Measurements from ENCODE around the gene GRM4.

The GRM4 gene

GRCh38 chr6:34090529-34090928, 55.4 kb downstream of the GRM4 start:
- Histone ChIP-seq H3K9me3 (replicated peaks; ENCODE audit: low read length) (no peaks in the 10 kb centered on the region), H3K9ac (ENCODE audit: low read depth, low read length) (no peak overlapping the region), H3K4me2 (ENCODE audit: low read length) (no peak overlapping the region), H3K27me3 (ENCODE audit: control insufficient read depth, insufficient read depth, low read length) (peaks cover 70% of the 10 kb centered on the region), H3K36me3 (ENCODE audit: insufficient read depth, low read length) (no peaks in the 10 kb centered on the region), H3K4me1 (ENCODE audit: control insufficient read depth, insufficient read depth, low read length) (no peaks in the 10 kb centered on the region), H3K4me3 (ENCODE audit: low read length) (no peak overlapping the region)

DNA sequence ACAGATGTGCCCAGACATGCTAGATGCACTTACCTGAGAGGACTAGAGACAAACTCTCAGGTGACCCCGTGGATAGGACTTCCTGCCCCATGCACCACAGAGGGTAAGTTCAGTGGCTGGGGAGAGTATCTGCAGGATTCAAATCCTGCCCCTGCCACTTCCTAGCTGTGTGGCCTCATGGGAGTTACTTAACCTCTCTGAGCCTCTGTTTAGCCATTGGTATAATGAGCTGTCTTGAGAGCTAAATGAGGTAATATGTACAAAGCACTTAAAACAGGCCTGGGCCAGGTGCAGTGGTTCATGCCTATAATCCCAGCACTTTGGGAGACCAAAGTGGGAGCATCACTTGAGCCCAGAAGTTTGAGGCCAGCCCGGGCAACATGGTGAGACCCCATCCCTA, 59.3 kb downstream of the GRM4 start:
- H3K36me3 ChIP-seq (ENCODE audit: insufficient read depth, low read length), result no peaks in the 10 kb centered on the region
- H3K9me3 ChIP-seq (replicated peaks; ENCODE audit: low read length), result no peaks in the 10 kb centered on the region
- H3K4me2 ChIP-seq (ENCODE audit: low read length), result no peak overlapping the region
- H3K27me3 ChIP-seq (ENCODE audit: control insufficient read depth, insufficient read depth, low read length), result peaks cover 64% of the 10 kb centered on the region
- no peak overlapping the region for H3K4me3 ChIP-seq (ENCODE audit: low read length)
- no peaks in the 10 kb centered on the region for H3K4me1 ChIP-seq (ENCODE audit: control insufficient read depth, insufficient read depth, low read length)
- H3K9ac ChIP-seq (ENCODE audit: low read depth, low read length), result no peak overlapping the region

DNA sequence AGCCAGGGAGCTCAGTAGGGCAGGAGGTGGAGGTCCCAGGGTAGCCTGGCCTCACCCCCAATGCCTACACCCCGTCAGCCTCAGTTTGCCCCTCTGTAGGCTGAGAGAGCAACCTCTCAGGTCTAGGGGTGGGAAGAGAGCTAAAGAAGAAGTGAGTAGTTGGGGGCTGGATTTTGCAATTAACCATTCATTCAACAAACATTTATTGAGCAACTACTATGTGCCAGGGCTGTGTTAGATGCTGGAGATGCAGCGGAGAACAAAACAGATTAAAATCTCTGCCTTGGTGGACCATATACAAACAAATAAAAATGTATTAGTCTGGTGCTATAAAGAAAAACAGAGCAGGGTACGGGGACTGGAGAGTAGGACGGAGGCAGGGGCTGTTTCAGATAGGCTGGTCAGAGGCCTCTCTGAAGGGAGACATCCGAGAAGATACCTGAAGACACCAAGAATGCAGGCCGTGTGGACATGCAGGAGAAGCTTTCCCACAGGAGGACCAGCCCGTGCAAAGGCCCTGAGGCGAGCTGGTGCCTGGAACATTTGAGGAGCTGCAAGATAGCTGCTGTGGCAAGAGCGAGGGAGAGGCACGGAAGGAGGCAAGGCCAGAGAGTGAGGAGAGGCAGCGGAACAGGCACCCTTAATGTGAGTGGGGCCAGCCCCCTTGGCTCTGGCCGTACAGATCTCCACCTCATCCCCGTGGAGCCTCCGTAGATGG, 60.3 kb downstream of the GRM4 start:
- no peaks in the 10 kb centered on the region for H3K4me1 ChIP-seq (ENCODE audit: control insufficient read depth, insufficient read depth, low read length)
- no peaks in the 10 kb centered on the region for H3K9me3 ChIP-seq (replicated peaks; ENCODE audit: low read length)
- no peak overlapping the region for H3K4me3 ChIP-seq (ENCODE audit: low read length)
- H3K4me2 ChIP-seq (ENCODE audit: low read length), result no peak overlapping the region
- H3K27me3 ChIP-seq (ENCODE audit: control insufficient read depth, insufficient read depth, low read length), result peaks cover 69% of the 10 kb centered on the region
- H3K9ac ChIP-seq (ENCODE audit: low read depth, low read length), result no peak overlapping the region
- no peaks in the 10 kb centered on the region for H3K36me3 ChIP-seq (ENCODE audit: insufficient read depth, low read length)

GRCh38 chr6:34084591-34085290, 61.1 kb downstream of the GRM4 start:
- no peaks in the 10 kb centered on the region for H3K9me3 ChIP-seq (replicated peaks; ENCODE audit: low read length)
- H3K27me3 ChIP-seq (ENCODE audit: control insufficient read depth, insufficient read depth, low read length), result peaks cover 63% of the 10 kb centered on the region
- no peaks in the 10 kb centered on the region for H3K4me1 ChIP-seq (ENCODE audit: control insufficient read depth, insufficient read depth, low read length)
- H3K4me3 ChIP-seq (ENCODE audit: low read length), result no peak overlapping the region
- no peak overlapping the region for H3K9ac ChIP-seq (ENCODE audit: low read depth, low read length)
- H3K4me2 ChIP-seq (ENCODE audit: low read length), result no peak overlapping the region
- H3K36me3 ChIP-seq (ENCODE audit: insufficient read depth, low read length), result no peaks in the 10 kb centered on the region

DNA sequence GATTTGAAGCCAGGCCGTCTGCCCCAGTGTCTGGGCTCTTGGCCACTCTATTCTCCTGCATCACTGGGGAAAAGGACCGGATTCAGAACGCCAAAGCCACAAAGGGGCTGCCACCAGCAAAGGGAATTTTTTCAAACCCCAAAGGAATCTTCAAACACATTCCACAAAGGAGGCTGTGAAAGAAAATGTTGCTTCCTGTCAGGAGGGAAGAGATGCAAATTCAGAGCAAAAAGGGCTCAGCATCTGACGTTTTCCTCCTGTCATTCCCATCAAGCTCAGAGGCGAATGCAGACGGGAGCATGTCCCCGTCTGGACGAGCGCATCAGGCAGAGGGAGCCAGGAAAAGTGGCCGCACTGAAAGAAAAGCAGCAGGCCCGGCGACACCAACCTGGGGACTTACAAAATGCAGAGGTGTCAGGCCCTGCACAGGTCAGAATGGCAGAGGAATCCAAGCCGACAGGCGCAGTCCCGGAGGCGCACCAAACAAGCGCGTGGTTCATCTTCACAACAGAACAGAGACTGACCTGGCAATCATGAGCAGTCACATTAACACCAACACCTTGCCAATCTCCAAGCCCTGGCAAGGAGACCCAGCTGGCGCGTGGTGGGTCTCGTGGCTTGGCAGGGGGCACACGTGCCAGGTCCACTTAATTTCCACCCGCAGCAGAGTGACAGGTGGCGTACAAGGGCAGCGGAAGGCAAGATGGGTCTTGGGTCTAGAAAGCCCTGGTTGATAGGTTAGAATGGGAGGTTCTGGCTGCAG, 62.8 kb downstream of the GRM4 start:
- H3K9ac ChIP-seq (ENCODE audit: low read depth, low read length), result no peak overlapping the region
- no peak overlapping the region for H3K4me3 ChIP-seq (ENCODE audit: low read length)
- H3K36me3 ChIP-seq (ENCODE audit: insufficient read depth, low read length), result no peaks in the 10 kb centered on the region
- H3K4me2 ChIP-seq (ENCODE audit: low read length), result no peak overlapping the region
- no peaks in the 10 kb centered on the region for H3K9me3 ChIP-seq (replicated peaks; ENCODE audit: low read length)
- peaks cover 64% of the 10 kb centered on the region for H3K27me3 ChIP-seq (ENCODE audit: control insufficient read depth, insufficient read depth, low read length)
- no peaks in the 10 kb centered on the region for H3K4me1 ChIP-seq (ENCODE audit: control insufficient read depth, insufficient read depth, low read length)

- Histone ChIP-seq H3K36me3 (ENCODE audit: insufficient read depth, low read length) (no peaks in the 10 kb centered on the region), H3K4me3 (ENCODE audit: low read length) (no peak overlapping the region), H3K27me3 (ENCODE audit: control insufficient read depth, insufficient read depth, low read length) (peaks cover 71% of the 10 kb centered on the region), H3K9ac (ENCODE audit: low read depth, low read length) (no peak overlapping the region), H3K4me2 (ENCODE audit: low read length) (no peak overlapping the region), H3K9me3 (replicated peaks; ENCODE audit: low read length) (no peaks in the 10 kb centered on the region), H3K4me1 (ENCODE audit: control insufficient read depth, insufficient read depth, low read length) (no peaks in the 10 kb centered on the region)
Measured at GRCh38 chr6:34082348-34082747, 63.5 kb downstream of the GRM4 start.

DNA sequence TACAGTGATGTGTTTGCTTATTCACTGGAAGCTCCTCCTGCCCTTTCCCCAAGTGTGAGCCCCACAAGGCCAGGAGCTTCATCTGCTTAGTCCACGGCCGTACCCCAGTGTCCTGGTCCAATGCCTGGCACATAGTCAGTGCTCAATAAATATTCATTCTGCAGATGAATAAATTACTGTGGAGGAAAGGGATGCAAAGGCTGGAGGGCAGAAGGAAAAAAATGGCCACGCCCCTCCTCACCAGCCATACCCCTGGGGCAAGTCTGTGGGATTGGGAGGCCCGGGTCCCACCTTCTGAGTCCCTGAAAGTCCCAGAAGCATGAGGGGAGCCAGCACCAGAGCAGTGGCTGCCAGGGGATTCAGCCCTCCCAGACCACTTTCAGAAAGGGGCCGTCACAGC, 65.5 kb downstream of the GRM4 start:
- H3K4me1 ChIP-seq (ENCODE audit: control insufficient read depth, insufficient read depth, low read length), result no peaks in the 10 kb centered on the region
- no peak overlapping the region for H3K9ac ChIP-seq (ENCODE audit: low read depth, low read length)
- H3K27me3 ChIP-seq (ENCODE audit: control insufficient read depth, insufficient read depth, low read length), result peaks cover 69% of the 10 kb centered on the region
- H3K4me2 ChIP-seq (ENCODE audit: low read length), result no peak overlapping the region
- H3K4me3 ChIP-seq (ENCODE audit: low read length), result no peak overlapping the region
- H3K36me3 ChIP-seq (ENCODE audit: insufficient read depth, low read length), result no peaks in the 10 kb centered on the region
- H3K9me3 ChIP-seq (replicated peaks; ENCODE audit: low read length), result no peaks in the 10 kb centered on the region

DNA sequence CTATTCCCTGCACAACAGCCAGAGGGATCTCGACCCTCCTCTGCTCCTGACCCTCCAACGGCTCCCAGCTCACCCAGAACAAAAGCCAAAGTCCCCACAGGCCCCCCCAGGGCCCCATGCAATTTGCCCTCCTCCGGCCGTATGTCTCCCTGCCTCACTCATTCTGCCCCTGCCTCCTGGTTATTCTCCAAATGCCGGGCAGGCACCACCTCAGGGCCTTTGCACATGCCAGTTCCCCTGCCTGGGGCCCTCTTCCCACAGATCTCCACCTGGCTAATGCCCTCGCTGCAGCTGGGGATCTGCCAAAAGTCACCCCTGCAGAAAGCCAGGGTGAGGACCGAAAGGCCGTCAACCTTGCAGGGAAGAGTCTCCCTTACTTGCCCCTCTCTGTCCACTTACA, 66.0 kb downstream of the GRM4 start:
- H3K9me3 ChIP-seq (replicated peaks; ENCODE audit: low read length), result no peaks in the 10 kb centered on the region
- H3K27me3 ChIP-seq (ENCODE audit: control insufficient read depth, insufficient read depth, low read length), result peaks cover 66% of the 10 kb centered on the region
- H3K4me3 ChIP-seq (ENCODE audit: low read length), result no peak overlapping the region
- no peaks in the 10 kb centered on the region for H3K36me3 ChIP-seq (ENCODE audit: insufficient read depth, low read length)
- H3K4me1 ChIP-seq (ENCODE audit: control insufficient read depth, insufficient read depth, low read length), result no peaks in the 10 kb centered on the region
- H3K9ac ChIP-seq (ENCODE audit: low read depth, low read length), result no peak overlapping the region
- no peak overlapping the region for H3K4me2 ChIP-seq (ENCODE audit: low read length)

- no peaks in the 10 kb centered on the region for H3K4me1 ChIP-seq (ENCODE audit: control insufficient read depth, insufficient read depth, low read length)
- no peak overlapping the region for H3K4me3 ChIP-seq (ENCODE audit: low read length)
- peaks cover 42% of the 10 kb centered on the region for H3K27me3 ChIP-seq (ENCODE audit: control insufficient read depth, insufficient read depth, low read length)
- H3K36me3 ChIP-seq (ENCODE audit: insufficient read depth, low read length), result no peaks in the 10 kb centered on the region
- no peaks in the 10 kb centered on the region for H3K9me3 ChIP-seq (replicated peaks; ENCODE audit: low read length)
- H3K9ac ChIP-seq (ENCODE audit: low read depth, low read length), result no peak overlapping the region
- no peak overlapping the region for H3K4me2 ChIP-seq (ENCODE audit: low read length)
Measured at GRCh38 chr6:34075906-34076305, 70.0 kb downstream of the GRM4 start.

DNA sequence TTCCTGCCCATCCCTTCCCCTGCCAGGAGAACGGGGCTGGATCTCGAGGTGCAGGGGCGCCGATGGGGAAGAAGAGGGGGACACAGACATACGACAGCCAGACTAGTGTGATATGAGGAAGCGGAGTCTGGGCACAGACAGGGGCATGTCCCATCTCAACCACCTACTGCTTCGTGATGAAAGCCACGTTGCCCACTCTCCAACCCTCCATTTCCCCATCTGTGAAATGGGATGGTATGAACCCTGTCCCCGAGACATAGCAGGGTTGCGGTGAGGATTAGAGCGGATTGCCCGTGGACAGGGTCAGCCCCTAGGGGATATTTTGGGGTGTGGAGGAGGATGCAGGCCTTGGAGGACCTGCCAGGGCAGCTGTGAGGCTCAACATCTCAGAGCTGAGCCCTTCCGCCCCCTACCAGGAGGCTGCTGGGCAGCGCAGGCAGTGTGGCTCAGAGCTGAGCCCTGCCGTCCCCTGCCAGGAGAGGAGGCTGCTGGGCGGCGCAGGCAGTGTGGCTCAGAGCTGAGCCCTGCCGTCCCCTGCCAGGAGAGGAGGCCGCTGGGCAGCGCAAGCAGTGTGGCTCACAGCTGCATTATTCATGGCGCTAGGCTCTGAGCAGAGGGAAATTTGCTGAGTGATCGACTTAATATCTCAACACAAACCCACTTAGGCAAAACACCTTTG, 71.7 kb downstream of the GRM4 start:
- Histone ChIP-seq H3K27me3 (ENCODE audit: control insufficient read depth, insufficient read depth, low read length) (peaks cover 47% of the 10 kb centered on the region), H3K4me3 (ENCODE audit: low read length) (no peak overlapping the region), H3K4me2 (ENCODE audit: low read length) (no peak overlapping the region), H3K9me3 (replicated peaks; ENCODE audit: low read length) (no peaks in the 10 kb centered on the region), H3K4me1 (ENCODE audit: control insufficient read depth, insufficient read depth, low read length) (no peaks in the 10 kb centered on the region), H3K36me3 (ENCODE audit: insufficient read depth, low read length) (no peaks in the 10 kb centered on the region), H3K9ac (ENCODE audit: low read depth, low read length) (no peak overlapping the region)

GRCh38 chr6:34073540-34073939, 72.3 kb downstream of the GRM4 start:
- Histone ChIP-seq H3K4me2 (ENCODE audit: low read length) (no peak overlapping the region), H3K27me3 (ENCODE audit: control insufficient read depth, insufficient read depth, low read length) (peaks cover 41% of the 10 kb centered on the region), H3K4me1 (ENCODE audit: control insufficient read depth, insufficient read depth, low read length) (no peaks in the 10 kb centered on the region), H3K4me3 (ENCODE audit: low read length) (no peak overlapping the region), H3K36me3 (ENCODE audit: insufficient read depth, low read length) (no peaks in the 10 kb centered on the region), H3K9me3 (replicated peaks; ENCODE audit: low read length) (no peaks in the 10 kb centered on the region), H3K9ac (ENCODE audit: low read depth, low read length) (no peak overlapping the region)

Data from skeletal muscle satellite cell (primary cell).